OCI-LY1 (cell line): ENCODE results near the gene SLC9A9.

ENCODE experiments used
- CTCF ChIP-seq: fragments of 200-600 bp; sonication (generic), shearing (Covaris generic); IDR thresholded peaks from 2 replicates; pipeline ENCODE4 v1.5.1; 2017; ENCODE audit warnings: mild to moderate bottlenecking, antibody characterized with exemption, low read length, moderate library complexity, mixed read lengths
- EZH2 ChIP-seq: fragments of 200-600 bp; sonication (generic), shearing (Covaris generic); IDR thresholded peaks from 2 replicates; pipeline ENCODE4 v1.8.0; 2017; ENCODE audit warnings: borderline replicate concordance, mixed run types, mild to moderate bottlenecking, antibody characterized with exemption, low read length, moderate library complexity, mixed read lengths

GRCh38 chr3:143502081-143502480 lies 346.2 kb downstream of the SLC9A9 start:
- no peak for TF ChIP-seq CTCF
- no peak for TF ChIP-seq EZH2
